ENCODE results near the gene OR2A25. TPM values are rescaled to one million over a fixed set of nuclear protein-coding genes. Genes with fewer than 3 reads are reported as not detected.
A peak's percentile ranks its signal among the peaks of the same experiment; 100 is the strongest.

The OR2A25 gene
- total and polyA plus RNA-seq, 2 experiments from 2014 or later = not detected

- no peak overlapping the region for H3K27ac ChIP-seq
- TF ChIP-seq, protein P1, sequence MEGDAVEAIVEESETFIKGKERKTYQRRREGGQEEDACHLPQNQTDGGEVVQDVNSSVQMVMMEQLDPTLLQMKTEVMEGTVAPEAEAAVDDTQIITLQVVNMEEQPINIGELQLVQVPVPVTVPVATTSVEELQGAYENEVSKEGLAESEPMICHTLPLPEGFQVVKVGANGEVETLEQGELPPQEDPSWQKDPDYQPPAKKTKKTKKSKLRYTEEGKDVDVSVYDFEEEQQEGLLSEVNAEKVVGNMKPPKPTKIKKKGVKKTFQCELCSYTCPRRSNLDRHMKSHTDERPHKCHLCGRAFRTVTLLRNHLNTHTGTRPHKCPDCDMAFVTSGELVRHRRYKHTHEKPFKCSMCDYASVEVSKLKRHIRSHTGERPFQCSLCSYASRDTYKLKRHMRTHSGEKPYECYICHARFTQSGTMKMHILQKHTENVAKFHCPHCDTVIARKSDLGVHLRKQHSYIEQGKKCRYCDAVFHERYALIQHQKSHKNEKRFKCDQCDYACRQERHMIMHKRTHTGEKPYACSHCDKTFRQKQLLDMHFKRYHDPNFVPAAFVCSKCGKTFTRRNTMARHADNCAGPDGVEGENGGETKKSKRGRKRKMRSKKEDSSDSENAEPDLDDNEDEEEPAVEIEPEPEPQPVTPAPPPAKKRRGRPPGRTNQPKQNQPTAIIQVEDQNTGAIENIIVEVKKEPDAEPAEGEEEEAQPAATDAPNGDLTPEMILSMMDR (IDR thresholded peaks at IDR 0.05; ENCODE audit: poor library complexity) = peak; percentile 69
- no peak for TF ChIP-seq EZH2phosphoT487 (IDR thresholded peaks at IDR 0.05; ENCODE audit: low read depth, severe bottlenecking, unreplicated experiment)
- TF ChIP-seq EZH2 (IDR thresholded peaks at IDR 0.05; ENCODE audit: borderline replicate concordance) = no peak
- no peaks in the 10 kb centered on the region for H3K36me3 ChIP-seq (replicated peaks; ENCODE audit: insufficient read depth, low read depth)
- H4K20me1 ChIP-seq (ENCODE audit: insufficient read depth, poor library complexity, severe bottlenecking) = no peaks in the 10 kb centered on the region
- no peaks in the 10 kb centered on the region for H3K79me2 ChIP-seq
- no peak overlapping the region for H2AFZ ChIP-seq
- WGBS (ENCODE audit: low lambda C conversion rate, missing lambda C conversion rate) = 12% methylated on average over 3 of the region's 3 CpGs
- no peaks in the 10 kb centered on the region for H3K9me2 ChIP-seq (replicated peaks; ENCODE audit: insufficient read depth)
- no peak overlapping the region for H3K4me2 ChIP-seq
- no peaks in the 10 kb centered on the region for H3K9me3 ChIP-seq (ENCODE audit: low read depth)
- peak; percentile 34 for DNase-seq (ENCODE audit: low spot score)
- peaks cover 21% of the 10 kb centered on the region for H3K4me1 ChIP-seq (ENCODE audit: insufficient read depth)
- H3K27me3 ChIP-seq = no peaks in the 10 kb centered on the region
- no peak overlapping the region for H3K4me3 ChIP-seq
Measured at GRCh38 chr7:144027070-144027469, 42.5 kb upstream of the OR2A25 start.

- no peaks in the 10 kb centered on the region for H3K9me3 ChIP-seq (ENCODE audit: low read depth)
- H3K4me3 ChIP-seq = no peak overlapping the region
- no peaks in the 10 kb centered on the region for H3K9me2 ChIP-seq (replicated peaks; ENCODE audit: insufficient read depth)
- WGBS (ENCODE audit: low lambda C conversion rate, missing lambda C conversion rate) = 80% methylated on average over 1 of the region's 1 CpG
- peaks cover 30% of the 10 kb centered on the region for H3K4me1 ChIP-seq (ENCODE audit: insufficient read depth)
- no peak overlapping the region for H3K27ac ChIP-seq
- no peaks in the 10 kb centered on the region for H4K20me1 ChIP-seq (ENCODE audit: insufficient read depth, poor library complexity, severe bottlenecking)
- no peak for DNase-seq (ENCODE audit: low spot score)
- no peaks in the 10 kb centered on the region for H3K36me3 ChIP-seq (replicated peaks; ENCODE audit: insufficient read depth, low read depth)
- H3K4me2 ChIP-seq = no peak overlapping the region
- H3K27me3 ChIP-seq = no peaks in the 10 kb centered on the region
- H3K79me2 ChIP-seq = no peaks in the 10 kb centered on the region
- TF ChIP-seq EZH2 (IDR thresholded peaks at IDR 0.05; ENCODE audit: borderline replicate concordance) (no peak), EZH2phosphoT487 (IDR thresholded peaks at IDR 0.05; ENCODE audit: low read depth, severe bottlenecking, unreplicated experiment) (no peak)
- TF ChIP-seq, protein P1 (IDR thresholded peaks at IDR 0.05; ENCODE audit: poor library complexity) = no peak
- no peak overlapping the region for H2AFZ ChIP-seq
Measured at GRCh38 chr7:144027974-144028373, 41.6 kb upstream of the OR2A25 start.

GRCh38 chr7:144028547-144028946, 41.1 kb upstream of the OR2A25 start:
- TF ChIP-seq EZH2phosphoT487 (IDR thresholded peaks at IDR 0.05; ENCODE audit: low read depth, severe bottlenecking, unreplicated experiment) = no peak
- no peak for TF ChIP-seq EZH2 (IDR thresholded peaks at IDR 0.05; ENCODE audit: borderline replicate concordance)
- TF ChIP-seq, protein P1 (IDR thresholded peaks at IDR 0.05; ENCODE audit: poor library complexity) = no peak
- Histone ChIP-seq H3K36me3 (replicated peaks; ENCODE audit: insufficient read depth, low read depth) (no peaks in the 10 kb centered on the region), H3K9me2 (replicated peaks; ENCODE audit: insufficient read depth) (no peaks in the 10 kb centered on the region), H3K79me2 (no peaks in the 10 kb centered on the region), H3K27ac (no peak overlapping the region), H2AFZ (no peak overlapping the region), H3K27me3 (no peaks in the 10 kb centered on the region), H4K20me1 (ENCODE audit: insufficient read depth, poor library complexity, severe bottlenecking) (no peaks in the 10 kb centered on the region), H3K4me1 (ENCODE audit: insufficient read depth) (peaks cover 36% of the 10 kb centered on the region), H3K4me2 (no peak overlapping the region), H3K4me3 (no peak overlapping the region), H3K9me3 (ENCODE audit: low read depth) (no peaks in the 10 kb centered on the region)
- DNase-seq (ENCODE audit: low spot score) = no peak
- WGBS (ENCODE audit: low lambda C conversion rate, missing lambda C conversion rate) = 85% methylated on average over 3 of the region's 3 CpGs

DNA sequence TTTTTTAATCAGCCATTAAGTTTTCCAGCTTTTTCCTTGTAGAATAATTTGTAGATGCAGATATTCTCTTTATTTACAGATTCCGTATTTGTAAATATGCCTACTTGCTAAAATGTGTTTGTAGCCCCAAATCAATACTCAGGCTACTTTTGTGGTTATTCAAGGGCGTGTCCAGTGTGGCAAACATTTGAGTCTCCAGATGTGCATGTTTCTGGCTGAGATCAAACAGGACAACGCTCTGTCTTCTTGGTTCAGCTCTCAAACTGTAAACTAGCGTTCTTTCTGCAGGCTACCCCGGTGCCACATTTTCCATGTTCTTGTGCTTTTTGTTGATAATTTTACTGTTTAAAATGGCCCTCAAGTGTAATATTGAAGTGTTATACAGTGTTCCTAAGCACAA, 37.1 kb upstream of the OR2A25 start:
- 61% methylated on average over 5 of the region's 5 CpGs for WGBS (ENCODE audit: low lambda C conversion rate, missing lambda C conversion rate)
- H3K9me2 ChIP-seq (replicated peaks; ENCODE audit: insufficient read depth) = no peaks in the 10 kb centered on the region

More for the DNA sequence above, 37.1 kb upstream of the OR2A25 start:
- peak overlapping the region; percentile 1 for H2AFZ ChIP-seq
- peak overlapping the region; percentile 50 for H3K27ac ChIP-seq
- no peaks in the 10 kb centered on the region for H3K9me3 ChIP-seq (ENCODE audit: low read depth)
- peaks cover 40% of the 10 kb centered on the region for H3K4me1 ChIP-seq (ENCODE audit: insufficient read depth)
- DNase-seq (ENCODE audit: low spot score) = no peak
- no peaks in the 10 kb centered on the region for H3K27me3 ChIP-seq
- no peak for TF ChIP-seq EZH2 (IDR thresholded peaks at IDR 0.05; ENCODE audit: borderline replicate concordance)
- TF ChIP-seq EZH2phosphoT487 (IDR thresholded peaks at IDR 0.05; ENCODE audit: low read depth, severe bottlenecking, unreplicated experiment) = no peak
- TF ChIP-seq, protein P1 (IDR thresholded peaks at IDR 0.05; ENCODE audit: poor library complexity) = no peak
- no peaks in the 10 kb centered on the region for H4K20me1 ChIP-seq (ENCODE audit: insufficient read depth, poor library complexity, severe bottlenecking)
- H3K36me3 ChIP-seq (replicated peaks; ENCODE audit: insufficient read depth, low read depth) = no peaks in the 10 kb centered on the region
- H3K79me2 ChIP-seq = no peaks in the 10 kb centered on the region
- H3K4me3 ChIP-seq = no peak overlapping the region
- peak overlapping the region; percentile 47 for H3K4me2 ChIP-seq
